Tibial nerve (tissue), 4 donors: ENCODE results near the gene GPR37L1. TPM values are rescaled to one million over a fixed set of nuclear protein-coding genes. Genes with fewer than 3 reads are reported as not detected.

Source experiments
- DNase-seq, 2 donors: peaks; one replicate each; pipeline ENCODE4 v3.0.0-alpha.2; 2019; ENCODE audit warnings: low spot score in 2 of 2
- H3K27ac ChIP-seq, 4 donors: fragments of 200-600 bp; sonication (generic) in 3 of 4; one replicate each; pipeline ENCODE4 v1.5.1; 2017 to 2019; ENCODE audit warnings: mild to moderate bottlenecking in 1 of 4
- H3K27me3 ChIP-seq, 2 donors: fragments of 200-600 bp; sonication (generic) in 1 of 2; one replicate each; pipeline versions ENCODE4 v1.5.1 to v1.6.0; 2017 to 2019
- H3K36me3 ChIP-seq, 3 donors: fragments of 200-600 bp; sonication (generic); one replicate each; pipeline ENCODE4 v1.5.1; 2018 to 2019
- H3K4me1 ChIP-seq, 4 donors: fragments of 200-600 bp; sonication (generic) in 3 of 4; one replicate each; pipeline ENCODE4 v1.5.1; 2017 to 2019
- H3K4me3 ChIP-seq, 4 donors: fragments of 200-600 bp; sonication (generic) in 3 of 4; one replicate each; pipeline ENCODE4 v1.5.1; 2017 to 2019; ENCODE audit warnings: mild to moderate bottlenecking in 1 of 4, moderate library complexity in 1 of 4
- H3K9me3 ChIP-seq, 4 donors: fragments of 200-600 bp; sonication (generic) in 3 of 4; one replicate each; pipeline ENCODE4 v1.5.1; 2017 to 2019
- EP300 ChIP-seq, 2 donors: sonication (generic); formaldehyde crosslinking; IDR thresholded peaks; one replicate each; pipeline ENCODE4 v1.6.1; 2017; ENCODE audit warnings: antibody characterized with exemption in 2 of 2, mild to moderate bottlenecking in 1 of 2
- POLR2A ChIP-seq, 2 donors: fragments of 450-650 bp; IDR thresholded peaks; one replicate each; pipeline ENCODE4 v1.6.1; 2017; ENCODE audit warnings: antibody characterized with exemption in 2 of 2, mild to moderate bottlenecking in 2 of 2, moderate library complexity in 2 of 2
- WGBS, 2 donors: methylation state at CpG; one replicate each; pipeline ENCODE4 v1.1.5; 2018; 5-methylcytosine and 5-hydroxymethylcytosine counted together
- total RNA-seq, 4 donors: library from RNA; depleted of rRNA; stranded (reverse); fragments of >200 nt; gene quantifications; one replicate each; pipeline ENCODE4 v1.1.0, GENCODE V29; 2016
- TF ChIP-seq, protein P1 (sequence below), 5 experiments: fragments of 200-600 bp in 3 of 5; fragments of 450-650 bp in 2 of 5; sonication (generic) in 3 of 5; IDR thresholded peaks; one replicate each; pipeline ENCODE4 v1.5.1; 2016 to 2019; ENCODE audit warnings: antibody characterized with exemption in 5 of 5, mild to moderate bottlenecking in 3 of 5, moderate library complexity in 2 of 5

The GPR37L1 gene
- total RNA-seq, 4 donors from 2014 or later, result 13.8 to 26.3 (median 24.3) TPM

DNA sequence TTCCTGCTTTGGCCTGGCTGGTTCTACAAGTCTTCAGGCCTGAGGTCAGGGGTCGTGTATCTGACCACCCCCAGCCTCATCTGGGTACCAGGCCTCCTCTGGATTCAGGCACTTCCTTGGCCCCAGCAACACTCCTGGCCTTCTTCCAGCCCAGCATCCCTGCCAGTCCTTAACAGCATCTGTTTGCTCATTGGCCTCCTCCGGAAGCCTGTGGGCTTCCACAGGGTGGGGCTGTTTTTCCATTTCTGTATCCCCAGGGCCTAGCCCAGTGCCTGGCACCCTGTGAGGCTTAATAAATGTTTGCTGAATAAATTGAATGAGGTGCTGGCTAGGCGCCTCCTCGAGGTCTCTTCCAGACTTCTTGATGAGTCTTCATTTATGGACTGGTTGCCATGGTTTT lies 21.5 kb upstream of the GPR37L1 start:
- no peak overlapping the region for H3K27ac ChIP-seq
- no peaks in the 10 kb centered on the region for H3K36me3 ChIP-seq
- no peaks in the 10 kb centered on the region for H3K9me3 ChIP-seq
- H3K4me1 ChIP-seq, result peaks cover 0 to 4% (median 0%) of the 10 kb centered on the region in 4 donors
- H3K4me3 ChIP-seq, result no peak overlapping the region
- TF ChIP-seq POLR2A (IDR thresholded peaks at IDR 0.05) (no peak), EP300 (IDR thresholded peaks at IDR 0.05) (no peak)
- TF ChIP-seq, protein P1, sequence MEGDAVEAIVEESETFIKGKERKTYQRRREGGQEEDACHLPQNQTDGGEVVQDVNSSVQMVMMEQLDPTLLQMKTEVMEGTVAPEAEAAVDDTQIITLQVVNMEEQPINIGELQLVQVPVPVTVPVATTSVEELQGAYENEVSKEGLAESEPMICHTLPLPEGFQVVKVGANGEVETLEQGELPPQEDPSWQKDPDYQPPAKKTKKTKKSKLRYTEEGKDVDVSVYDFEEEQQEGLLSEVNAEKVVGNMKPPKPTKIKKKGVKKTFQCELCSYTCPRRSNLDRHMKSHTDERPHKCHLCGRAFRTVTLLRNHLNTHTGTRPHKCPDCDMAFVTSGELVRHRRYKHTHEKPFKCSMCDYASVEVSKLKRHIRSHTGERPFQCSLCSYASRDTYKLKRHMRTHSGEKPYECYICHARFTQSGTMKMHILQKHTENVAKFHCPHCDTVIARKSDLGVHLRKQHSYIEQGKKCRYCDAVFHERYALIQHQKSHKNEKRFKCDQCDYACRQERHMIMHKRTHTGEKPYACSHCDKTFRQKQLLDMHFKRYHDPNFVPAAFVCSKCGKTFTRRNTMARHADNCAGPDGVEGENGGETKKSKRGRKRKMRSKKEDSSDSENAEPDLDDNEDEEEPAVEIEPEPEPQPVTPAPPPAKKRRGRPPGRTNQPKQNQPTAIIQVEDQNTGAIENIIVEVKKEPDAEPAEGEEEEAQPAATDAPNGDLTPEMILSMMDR (IDR thresholded peaks at IDR 0.05), result no peak
- WGBS, 2 donors, result 51 to 54% methylated on average over 4 of the region's 4 CpGs
- no peaks in the 10 kb centered on the region for H3K27me3 ChIP-seq
- no peak for DNase-seq

DNA sequence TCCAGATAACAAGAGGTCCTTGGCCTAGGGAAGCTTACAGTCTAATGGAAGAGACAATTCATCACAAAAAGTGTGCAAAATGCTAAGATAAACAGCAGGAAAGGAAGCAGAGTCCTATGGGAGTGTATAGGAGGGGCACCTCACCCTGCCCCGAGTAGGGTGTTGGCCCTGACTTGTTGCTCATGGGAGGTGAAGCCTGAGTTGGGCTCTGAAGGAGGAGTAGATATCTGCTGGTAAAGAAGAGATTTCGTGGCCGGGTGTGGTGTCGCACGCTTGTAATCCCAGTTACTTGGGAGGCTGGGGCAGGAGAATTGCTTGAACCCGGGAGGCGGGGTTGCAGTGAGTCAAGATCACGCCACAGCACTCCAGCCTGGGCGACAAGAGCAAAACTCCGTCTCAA lies 18.6 kb upstream of the GPR37L1 start:
- Histone ChIP-seq H3K27me3 (no peaks in the 10 kb centered on the region), H3K27ac (no peak overlapping the region), H3K36me3 (no peaks in the 10 kb centered on the region), H3K9me3 (no peaks in the 10 kb centered on the region), H3K4me3 (no peak overlapping the region), H3K4me1 (peaks cover 0 to 26% (median 0%) of the 10 kb centered on the region in 4 donors)
- DNase-seq, result no peak
- WGBS, 2 donors, result 84 to 89% methylated on average over 10 of the region's 10 CpGs
- TF ChIP-seq EP300 (IDR thresholded peaks at IDR 0.05), result no peak
- no peak for TF ChIP-seq POLR2A (IDR thresholded peaks at IDR 0.05)
- TF ChIP-seq, protein P1 (IDR thresholded peaks at IDR 0.05), result no peak

DNA sequence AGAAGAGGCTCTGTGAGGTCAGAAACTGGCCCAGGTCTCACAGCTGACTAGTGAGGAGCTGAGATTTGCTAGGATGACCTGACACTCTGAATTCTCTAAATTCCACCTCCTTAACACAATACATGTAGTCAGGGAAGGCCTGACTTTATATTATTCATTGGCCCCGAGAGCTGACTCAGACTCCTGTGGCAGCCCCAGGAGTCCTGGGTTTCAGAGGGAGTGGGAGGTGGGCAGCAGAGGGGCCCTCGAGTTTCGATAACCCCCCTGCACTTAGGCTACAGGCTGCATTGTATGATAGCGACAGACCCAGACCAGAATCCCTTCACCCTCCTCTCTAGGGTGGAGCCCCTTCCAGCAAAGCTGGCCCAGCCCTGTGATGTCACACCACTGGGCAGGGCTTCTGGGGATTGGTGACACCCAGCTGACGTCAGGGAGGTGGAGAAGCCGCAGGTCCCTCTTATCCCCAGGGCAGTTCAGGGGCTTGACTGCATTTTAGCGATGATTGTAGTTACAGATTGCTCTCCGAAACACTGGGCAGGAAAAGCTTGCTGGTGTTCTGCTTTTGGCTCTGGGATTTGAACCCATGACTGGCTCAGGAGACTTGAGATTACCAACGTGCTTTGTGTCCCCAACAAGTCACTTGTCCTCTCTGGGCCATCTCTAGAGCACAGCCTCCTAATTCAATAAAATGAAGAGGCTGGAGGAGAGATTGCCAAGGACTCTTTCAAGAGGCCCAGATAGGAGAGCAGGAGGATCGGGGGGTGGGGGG lies 17.0 kb upstream of the GPR37L1 start:
- H3K27ac ChIP-seq, result peak overlapping the region in 2 of 4 donors; percentile 16 to 62
- H3K36me3 ChIP-seq, result no peaks in the 10 kb centered on the region
- TF ChIP-seq EP300 (IDR thresholded peaks at IDR 0.05) (no peak), POLR2A (IDR thresholded peaks at IDR 0.05) (no peak)
- TF ChIP-seq, protein P1 (IDR thresholded peaks at IDR 0.05), result no peak
- no peaks in the 10 kb centered on the region for H3K27me3 ChIP-seq
- H3K9me3 ChIP-seq, result no peaks in the 10 kb centered on the region
- WGBS, 2 donors, result 41 to 64% methylated on average over 8 to 10 of the region's 10 CpGs
- no peak overlapping the region for H3K4me3 ChIP-seq
- peaks cover 0 to 26% (median 0%) of the 10 kb centered on the region in 4 donors for H3K4me1 ChIP-seq
- no peak for DNase-seq

DNA sequence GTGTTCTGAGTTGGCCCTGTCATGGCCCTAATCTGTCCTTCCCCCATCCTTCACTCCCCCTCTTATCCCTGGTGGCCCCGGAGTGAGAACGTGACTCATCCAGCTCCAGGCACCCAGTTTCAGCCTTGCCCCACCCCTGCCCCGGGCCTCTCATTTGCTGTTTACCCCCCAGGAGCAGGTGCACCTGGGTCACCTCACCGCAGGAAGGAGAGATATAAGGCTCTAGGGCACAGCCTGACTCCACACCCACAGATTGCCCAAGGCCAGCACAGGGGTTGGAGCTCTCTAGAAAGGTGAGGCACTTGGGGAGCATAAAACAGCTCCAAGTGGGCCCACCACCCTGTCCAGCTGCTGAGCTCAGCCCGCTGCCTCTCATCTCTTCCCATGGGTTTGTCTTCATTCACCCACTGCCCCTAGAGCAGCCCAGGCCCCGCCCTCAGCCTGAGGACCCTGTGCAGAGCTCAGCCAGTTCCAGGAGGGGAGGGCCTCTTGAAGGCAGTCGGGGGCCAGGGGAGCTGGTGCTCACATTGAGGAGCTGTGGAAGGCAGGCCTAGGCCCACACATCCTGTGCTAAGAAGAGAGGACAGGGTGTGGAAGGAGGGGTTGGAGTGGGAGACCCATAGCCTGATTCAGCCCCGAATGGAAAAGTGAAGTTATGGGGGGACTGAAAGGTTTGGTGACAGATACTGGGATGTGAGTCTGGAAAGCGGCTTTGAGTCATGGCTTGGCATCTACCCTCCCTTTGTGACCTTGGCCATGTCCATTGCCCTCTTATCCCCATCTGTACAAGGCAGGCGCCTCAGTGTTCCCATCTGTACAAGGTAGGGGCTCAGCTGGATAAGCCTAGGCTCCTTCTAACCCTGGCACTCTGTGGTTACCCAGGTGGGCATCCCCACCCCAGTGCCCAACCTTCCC lies 16.1 kb upstream of the GPR37L1 start:
- Histone ChIP-seq H3K4me3 (no peak overlapping the region), H3K9me3 (no peaks in the 10 kb centered on the region), H3K27ac (peak overlapping the region in 2 of 4 donors; percentile 24 to 72), H3K27me3 (no peaks in the 10 kb centered on the region), H3K36me3 (no peaks in the 10 kb centered on the region), H3K4me1 (peaks cover 0 to 26% (median 0%) of the 10 kb centered on the region in 4 donors)
- no peak for DNase-seq
- TF ChIP-seq EP300 (IDR thresholded peaks at IDR 0.05) (no peak), POLR2A (IDR thresholded peaks at IDR 0.05) (no peak)
- TF ChIP-seq, protein P1 (IDR thresholded peaks at IDR 0.05), result no peak
- WGBS, 2 donors, result 61 to 74% methylated on average over 10 of the region's 10 CpGs
